Upper lobe of right lung (tissue), 1 donor: ENCODE data around the gene TXNRD1. TPM values are rescaled to one million over a fixed set of nuclear protein-coding genes. Genes with fewer than 3 reads are reported as not detected.

ENCODE experiments used
- total RNA-seq: library from RNA; stranded (reverse); fragmentation: NEBNext Ultra II Directional; extraction: Animal tissue kit (Norgen Biotek cat#: 25700); gene quantifications from one replicate; pipeline ENCODE4 v1.2.1, GENCODE V29; 2021
- donor health status: DM: no; HTN: yes; CAD: no; lungs with severe emphysema.

The TXNRD1 gene
- total RNA-seq, 1 donor from 2014 or later, result 161 TPM

Other genes starting within 250 kb of the TXNRD1 start
- gene TDG, start 249.9 kb upstream of the TXNRD1 start, total RNA-seq, result 18.1 TPM
- 9.1 TPM for gene GLT8D2, start 165.6 kb upstream of the TXNRD1 start, total RNA-seq
- 19.4 TPM for gene HCFC2, start 151.2 kb upstream of the TXNRD1 start, total RNA-seq
- gene NFYB, start 77.6 kb upstream of the TXNRD1 start, total RNA-seq, result 37.7 TPM
- gene EID3, start 88.0 kb downstream of the TXNRD1 start, total RNA-seq, result 4.4 TPM
- 56.6 TPM for gene CHST11, start 241.2 kb downstream of the TXNRD1 start, total RNA-seq